CD14-positive monocyte (primary cell): ENCODE results near the gene PCDHB1. TPM values are rescaled to one million over a fixed set of nuclear protein-coding genes. Genes with fewer than 3 reads are reported as not detected.

Source experiments
- DNase-seq, 3 donors: peaks; one replicate each; pipeline ENCODE4 v3.0.0-alpha.2; 2011 to 2022
- H2AFZ ChIP-seq: 2 replicates; pipeline ENCODE4 v1.6.0; 2012; ENCODE audit warnings: mild to moderate bottlenecking, low read depth, low read length, inconsistent platforms; ENCODE audit not compliant: insufficient read depth, poor library complexity, severe bottlenecking
- H3K27ac ChIP-seq, 2 donors: 1 replicate in 1 of 2; 2 replicates in 1 of 2; pipeline ENCODE4 v1.5.1; 2012 to 2013; ENCODE audit warnings: low read length in 2 of 2, control low read depth in 1 of 2, inconsistent platforms in 1 of 2, low read depth in 1 of 2, mild to moderate bottlenecking in 1 of 2
- H3K27me3 ChIP-seq, 2 donors: one replicate each; pipeline versions ENCODE4 v1.6.0 to v1.6.1; 2011 to 2013; ENCODE audit warnings: low read length in 2 of 2; ENCODE audit not compliant: control insufficient read depth in 2 of 2, insufficient read depth in 2 of 2
- H3K36me3 ChIP-seq, 2 donors: replicated peaks in 1 of 2; 1 replicate in 1 of 2; 2 replicates in 1 of 2; pipeline versions ENCODE4 v1.5.1 to v1.6.1; 2012 to 2013; ENCODE audit warnings: low read length in 2 of 2, control low read depth in 1 of 2, inconsistent platforms in 1 of 2, mild to moderate bottlenecking in 1 of 2; ENCODE audit not compliant: insufficient read depth in 2 of 2, control insufficient read depth in 1 of 2
- H3K4me1 ChIP-seq, 2 donors: 1 replicate in 1 of 2; 2 replicates in 1 of 2; pipeline versions ENCODE4 v1.5.1 to v1.6.1; 2012 to 2013; ENCODE audit warnings: low read length in 2 of 2, control low read depth in 1 of 2, inconsistent platforms in 1 of 2, mild to moderate bottlenecking in 1 of 2, moderate library complexity in 1 of 2; ENCODE audit not compliant: insufficient read depth in 2 of 2, control insufficient read depth in 1 of 2
- H3K4me2 ChIP-seq: replicated peaks from 2 replicates; pipeline ENCODE3; 2012; ENCODE audit warnings: low read length, moderate library complexity, mild to moderate bottlenecking; ENCODE audit not compliant: poor library complexity, severe bottlenecking; ENCODE audit errors: extremely low read depth
- H3K4me3 ChIP-seq, 3 experiments: fragments of 200-600 bp in 1 of 3; sonication (generic) in 1 of 3; replicated peaks in 1 of 3; 1 replicate in 2 of 3; 2 replicates in 1 of 3; pipeline ENCODE4 v1.5.1; 2011 to 2013; ENCODE audit warnings: low read length in 3 of 3, mild to moderate bottlenecking in 3 of 3, control low read depth in 2 of 3, low read depth in 2 of 3, inconsistent platforms in 1 of 3, moderate library complexity in 1 of 3
- H3K79me2 ChIP-seq: 2 replicates; pipeline ENCODE4 v1.6.0; 2012; ENCODE audit warnings: mild to moderate bottlenecking, control low read depth, inconsistent platforms, low read length, moderate library complexity; ENCODE audit not compliant: insufficient read depth
- H3K9ac ChIP-seq: 2 replicates; pipeline ENCODE4 v1.6.0; 2017; ENCODE audit warnings: low read length, mild to moderate bottlenecking; ENCODE audit not compliant: insufficient read depth, poor library complexity, severe bottlenecking
- H3K9me3 ChIP-seq, 2 donors: replicated peaks in 1 of 2; 1 replicate in 1 of 2; 2 replicates in 1 of 2; pipeline versions ENCODE4 v1.5.1 to v1.6.1; 2012 to 2013; ENCODE audit warnings: low read length in 2 of 2, control low read depth in 1 of 2; ENCODE audit not compliant: control insufficient read depth in 1 of 2, insufficient read depth in 1 of 2
- H4K20me1 ChIP-seq: 2 replicates; pipeline ENCODE4 v1.6.0; 2012; ENCODE audit warnings: mild to moderate bottlenecking, low read length, control low read depth, moderate library complexity; ENCODE audit not compliant: insufficient read depth
- H3K27ac Mint-ChIP-seq, 7 donors: one replicate each; pipeline ENCODE4 v1.8.0; 2020; ENCODE audit warnings: mild to moderate bottlenecking in 7 of 7, mixed read lengths in 7 of 7, moderate library complexity in 6 of 7, inconsistent platforms in 2 of 7
- H3K27me3 Mint-ChIP-seq, 3 donors: one replicate each; pipeline ENCODE4 v1.8.0; 2021 to 2022; ENCODE audit warnings: low read depth in 3 of 3, mild to moderate bottlenecking in 3 of 3, mixed read lengths in 3 of 3, moderate library complexity in 3 of 3, inconsistent platforms in 1 of 3
- H3K36me3 Mint-ChIP-seq, 2 donors: one replicate each; pipeline ENCODE4 v1.8.0; 2020; ENCODE audit warnings: mixed read lengths in 2 of 2, inconsistent platforms in 1 of 2, mild to moderate bottlenecking in 1 of 2
- H3K4me1 Mint-ChIP-seq: one replicate; pipeline ENCODE4 v1.8.0; 2020; ENCODE audit warnings: mild to moderate bottlenecking, mixed read lengths
- H3K4me3 Mint-ChIP-seq, 2 donors: one replicate each; pipeline ENCODE4 v1.8.0; 2020; ENCODE audit warnings: mild to moderate bottlenecking in 2 of 2, mixed read lengths in 2 of 2, moderate library complexity in 1 of 2
- H3K9me3 Mint-ChIP-seq, 7 donors: one replicate each; pipeline ENCODE4 v1.8.0; 2020 to 2022; ENCODE audit warnings: mixed read lengths in 7 of 7, mild to moderate bottlenecking in 6 of 7, moderate library complexity in 6 of 7, inconsistent platforms in 2 of 7
- CTCF ChIP-seq: fragments of 200-600 bp; IDR thresholded peaks from one replicate; pipeline ENCODE4 v1.8.0; 2022; ENCODE audit warnings: antibody characterized with exemption, mild to moderate bottlenecking
- WGBS: methylation state at CpG from one replicate; pipeline ENCODE4 v1.1.5; 2013; ENCODE audit warnings: missing lambda C conversion rate; ENCODE audit not compliant: insufficient coverage; 5-methylcytosine and 5-hydroxymethylcytosine counted together
- intact Hi-C, 2 donors: fragments of 100-400 bp; cut with micrococcal nuclease; formaldehyde crosslinking; loops; one replicate each; pipeline versions ENCODE4 v1.15.0 to v1.15.1; 2023
- polyA plus RNA-seq, 3 donors: library from polyadenylated mRNA; depleted of rRNA in 1 of 3; unstranded in 2 of 3; stranded (reverse) in 1 of 3; fragments of 300-500 nt in 2 of 3; fragments of >200 nt in 1 of 3; fragmentation: Illumina TruSeq in 2 of 3; gene quantifications; 1 replicate in 2 of 3; 2 replicates in 1 of 3; pipeline ENCODE4 v1.2.3, GENCODE V29; 2012 to 2021

The PCDHB1 gene
- polyA plus RNA-seq, 3 donors: not detected

- Histone ChIP-seq H3K79me2 (no peaks in the 10 kb centered on the region), H4K20me1 (no peaks in the 10 kb centered on the region), H3K36me3 (no peaks in the 10 kb centered on the region), H2AFZ (no peak overlapping the region), H3K27me3 (no peaks in the 10 kb centered on the region), H3K9me3 (peaks cover 7 to 13% of the 10 kb centered on the region in 2 donors), H3K27ac (no peak overlapping the region), H3K4me3 (no peak overlapping the region), H3K4me2 (no peak overlapping the region), H3K9ac (no peak overlapping the region), H3K4me1 (no peaks in the 10 kb centered on the region)
- H3K27me3 Mint-ChIP-seq: no peaks in the 10 kb centered on the region
- H3K9me3 Mint-ChIP-seq: no peaks in the 10 kb centered on the region
- no peak overlapping the region for H3K27ac Mint-ChIP-seq
- no peak overlapping the region for H3K4me3 Mint-ChIP-seq
- no peaks in the 10 kb centered on the region for H3K4me1 Mint-ChIP-seq
- WGBS: 9% methylated on average over 16 of the region's 24 CpGs
- DNase-seq: no peak
- intact Hi-C loops: no loop called here
- no peaks in the 10 kb centered on the region for H3K36me3 Mint-ChIP-seq
- no peak for TF ChIP-seq CTCF
These were observed 10.9 kb upstream of the PCDHB1 start for GRCh38 chr5:141040093-141040770.

GRCh38 chr5:141040771-141041426, 10.3 kb upstream of the PCDHB1 start:
- TF ChIP-seq CTCF: no peak
- no peaks in the 10 kb centered on the region for H3K27me3 Mint-ChIP-seq
- no peak overlapping the region for H2AFZ ChIP-seq
- H3K27me3 ChIP-seq: no peaks in the 10 kb centered on the region
- H3K4me1 Mint-ChIP-seq: no peaks in the 10 kb centered on the region
- H3K4me3 ChIP-seq: no peak overlapping the region
- no peak overlapping the region for H3K4me3 Mint-ChIP-seq
- WGBS: 9% methylated on average over 19 of the region's 25 CpGs
- no peaks in the 10 kb centered on the region for H3K36me3 Mint-ChIP-seq
- H3K9ac ChIP-seq: no peak overlapping the region
- H3K36me3 ChIP-seq: no peaks in the 10 kb centered on the region
- H3K79me2 ChIP-seq: no peaks in the 10 kb centered on the region
- peak; percentile 2 to 32 (median 7) for DNase-seq
- no peaks in the 10 kb centered on the region for H4K20me1 ChIP-seq
- H3K4me1 ChIP-seq: no peaks in the 10 kb centered on the region
- H3K4me2 ChIP-seq: no peak overlapping the region
- H3K9me3 ChIP-seq: peaks cover 7 to 13% of the 10 kb centered on the region in 2 donors
- H3K9me3 Mint-ChIP-seq: no peaks in the 10 kb centered on the region
- no peak overlapping the region for H3K27ac ChIP-seq
- intact Hi-C loops: no loop called here
- H3K27ac Mint-ChIP-seq: no peak overlapping the region
